ENCODE measurements around the gene ZNF366.

- no peak for TF ChIP-seq FOXM1 (IDR thresholded peaks at IDR 0.05; ENCODE audit: borderline replicate concordance)
- no peak for TF ChIP-seq SP1 (IDR thresholded peaks at IDR 0.05)
- TF ChIP-seq FOXA1 (IDR thresholded peaks at IDR 0.05), result no peak
- no peak for TF ChIP-seq TARDBP (IDR thresholded peaks at IDR 0.05)
- no peak for TF ChIP-seq FOXK2 (IDR thresholded peaks at IDR 0.05)
- no peak for TF ChIP-seq PKNOX1 (IDR thresholded peaks at IDR 0.05)
- TF ChIP-seq ZNF384 (IDR thresholded peaks at IDR 0.05), result no peak
- no peak for TF ChIP-seq BHLHE40 (IDR thresholded peaks at IDR 0.05; ENCODE audit: borderline replicate concordance)
- no peak for TF ChIP-seq HDGF (IDR thresholded peaks at IDR 0.05; ENCODE audit: borderline replicate concordance)
- no peak for TF ChIP-seq ELF4 (IDR thresholded peaks at IDR 0.05)
- TF ChIP-seq SUZ12 (IDR thresholded peaks at IDR 0.05), result no peak
- no peak for TF ChIP-seq LEF1 (IDR thresholded peaks at IDR 0.05; ENCODE audit: borderline replicate concordance)
Measured at GRCh38 chr5:72397836-72398235, 109.4 kb downstream of the ZNF366 start.

Data from HEK293T (cell line).